ENCODE data around the gene INVS.

DNA sequence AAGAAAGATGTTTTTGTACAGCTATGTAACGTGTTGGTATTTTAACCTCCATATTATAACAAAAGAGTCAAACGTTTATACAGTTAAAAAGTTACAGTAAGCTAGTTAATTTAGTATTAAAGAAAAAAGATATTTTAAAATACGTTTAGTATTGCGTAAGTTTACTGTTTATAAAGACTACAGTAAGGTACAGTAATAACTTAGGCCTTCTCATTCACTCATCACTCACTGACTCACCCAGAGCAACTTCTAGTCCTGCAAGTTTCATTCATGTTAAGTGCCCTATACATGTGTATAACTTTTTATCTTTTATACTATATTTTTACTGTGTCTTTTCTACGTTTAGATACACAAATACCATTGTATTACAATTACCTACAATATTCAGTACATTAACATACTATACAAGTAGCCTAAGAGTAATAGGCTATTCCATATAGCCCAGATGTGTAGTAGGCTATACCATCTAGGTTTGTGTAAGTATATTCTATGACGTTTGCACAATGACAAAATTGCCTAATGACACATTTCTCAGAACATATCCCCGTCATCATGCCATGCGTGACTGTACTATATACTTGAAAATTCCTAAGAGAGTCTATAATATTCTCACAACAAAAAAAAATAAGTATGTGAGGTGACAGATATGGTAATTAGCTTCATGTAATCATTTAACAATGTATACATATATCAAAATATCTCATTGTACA is 34.0 kb upstream of the INVS start:
- TF ChIP-seq, protein P1, sequence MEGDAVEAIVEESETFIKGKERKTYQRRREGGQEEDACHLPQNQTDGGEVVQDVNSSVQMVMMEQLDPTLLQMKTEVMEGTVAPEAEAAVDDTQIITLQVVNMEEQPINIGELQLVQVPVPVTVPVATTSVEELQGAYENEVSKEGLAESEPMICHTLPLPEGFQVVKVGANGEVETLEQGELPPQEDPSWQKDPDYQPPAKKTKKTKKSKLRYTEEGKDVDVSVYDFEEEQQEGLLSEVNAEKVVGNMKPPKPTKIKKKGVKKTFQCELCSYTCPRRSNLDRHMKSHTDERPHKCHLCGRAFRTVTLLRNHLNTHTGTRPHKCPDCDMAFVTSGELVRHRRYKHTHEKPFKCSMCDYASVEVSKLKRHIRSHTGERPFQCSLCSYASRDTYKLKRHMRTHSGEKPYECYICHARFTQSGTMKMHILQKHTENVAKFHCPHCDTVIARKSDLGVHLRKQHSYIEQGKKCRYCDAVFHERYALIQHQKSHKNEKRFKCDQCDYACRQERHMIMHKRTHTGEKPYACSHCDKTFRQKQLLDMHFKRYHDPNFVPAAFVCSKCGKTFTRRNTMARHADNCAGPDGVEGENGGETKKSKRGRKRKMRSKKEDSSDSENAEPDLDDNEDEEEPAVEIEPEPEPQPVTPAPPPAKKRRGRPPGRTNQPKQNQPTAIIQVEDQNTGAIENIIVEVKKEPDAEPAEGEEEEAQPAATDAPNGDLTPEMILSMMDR (IDR thresholded peaks at IDR 0.05) = no peak
- TF ChIP-seq POLR2A (IDR thresholded peaks at IDR 0.05) = no peak
